Measurements from ENCODE around the gene PATZ1.

DNA sequence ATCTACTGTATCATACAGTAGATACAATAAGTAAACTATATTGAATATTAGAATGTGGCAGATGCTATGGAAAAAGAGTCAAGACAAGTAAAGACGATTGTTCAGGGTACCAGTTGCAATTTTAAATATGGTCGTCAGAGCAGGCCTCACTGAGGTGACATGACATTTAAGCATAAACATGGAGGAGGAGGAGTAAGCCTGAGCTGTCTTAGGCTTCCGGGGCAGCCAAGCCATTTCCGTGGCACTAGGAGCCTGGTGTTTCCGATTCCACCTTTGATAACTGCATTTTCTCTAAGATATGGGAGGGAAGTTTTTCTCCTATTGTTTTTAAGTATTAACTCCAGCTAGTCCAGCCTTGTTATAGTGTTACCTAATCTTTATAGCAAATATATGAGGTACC lies 68.4 kb downstream of the PATZ1 start:
- TF ChIP-seq POLR2A (IDR thresholded peaks at IDR 0.05; ENCODE audit: low read depth, low read length) (no peak), RAD21 (IDR thresholded peaks at IDR 0.05; ENCODE audit: low read length) (no peak), CTCF (conservative IDR thresholded peaks at IDR 0.05; ENCODE audit: low read depth, low read length) (no peak), SMC3 (IDR thresholded peaks at IDR 0.05; ENCODE audit: low read depth, low read length) (no peak), CEBPB (IDR thresholded peaks at IDR 0.05; ENCODE audit: low read depth, low read length) (no peak), MXI1 (IDR thresholded peaks at IDR 0.05; ENCODE audit: borderline replicate concordance, low read depth, low read length) (no peak), MAZ (IDR thresholded peaks at IDR 0.05; ENCODE audit: borderline replicate concordance, low read depth, low read length) (no peak)
- TF ChIP-seq, protein P1, sequence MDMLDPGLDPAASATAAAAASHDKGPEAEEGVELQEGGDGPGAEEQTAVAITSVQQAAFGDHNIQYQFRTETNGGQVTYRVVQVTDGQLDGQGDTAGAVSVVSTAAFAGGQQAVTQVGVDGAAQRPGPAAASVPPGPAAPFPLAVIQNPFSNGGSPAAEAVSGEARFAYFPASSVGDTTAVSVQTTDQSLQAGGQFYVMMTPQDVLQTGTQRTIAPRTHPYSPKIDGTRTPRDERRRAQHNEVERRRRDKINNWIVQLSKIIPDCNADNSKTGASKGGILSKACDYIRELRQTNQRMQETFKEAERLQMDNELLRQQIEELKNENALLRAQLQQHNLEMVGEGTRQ (IDR thresholded peaks at IDR 0.05; ENCODE audit: low read depth, low read length): no peak

All from IMR-90 (cell line).